Stimulated activated CD4-positive, alpha-beta T cell treated with anti-CD3 and anti-CD28 coated beads, Interleukin-4, amount 100 ng/mL, for 4 hours (primary cell): Measurements from ENCODE around the gene KIF5A.
"Not testable (repeated sequence)": the region's sequence is repeated elsewhere in the genome, so short reads cannot be mapped to it uniquely, and the experiment has no call there.

Experiments used
- DNase-seq, 2 experiments: peaks; one replicate each; pipeline ENCODE4 v3.0.0-alpha.2; 2020

The KIF5A gene

DNA sequence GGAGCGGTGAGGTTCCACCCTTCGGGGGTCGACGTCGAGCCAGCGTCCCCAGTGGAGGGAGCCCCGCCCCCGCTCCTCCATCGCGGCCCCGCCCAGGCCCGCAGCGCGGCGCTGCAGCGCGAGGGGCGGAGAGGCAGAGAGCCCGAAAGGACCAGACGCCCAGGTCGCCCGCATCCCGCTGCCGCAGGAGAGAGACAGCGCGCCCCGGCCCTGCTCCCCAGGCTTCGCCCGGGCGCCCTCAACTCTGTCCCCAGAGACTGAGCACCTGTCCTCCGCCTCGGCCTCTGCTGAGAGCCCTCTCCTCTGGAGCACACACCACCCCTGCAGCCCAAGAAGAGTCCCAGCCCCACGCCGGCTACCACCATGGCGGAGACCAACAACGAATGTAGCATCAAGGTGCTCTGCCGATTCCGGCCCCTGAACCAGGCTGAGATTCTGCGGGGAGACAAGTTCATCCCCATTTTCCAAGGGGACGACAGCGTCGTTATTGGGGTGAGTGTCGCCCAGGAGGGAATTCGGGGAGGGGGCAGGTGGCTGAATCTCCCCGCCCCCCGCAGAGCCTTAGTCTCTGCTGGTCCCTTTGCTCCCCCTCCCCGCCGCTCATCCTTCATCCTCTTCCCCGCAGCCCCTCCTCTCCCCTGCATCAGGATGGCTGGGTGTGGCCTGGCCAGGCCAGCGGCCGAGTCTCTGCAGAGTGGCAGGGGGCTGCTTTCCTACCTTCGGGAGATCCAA lies at the start of gene KIF5A:
TSS of gene KIF5A (plus strand) at position 136 of the 732 bp plus-strand sequence. CDS start at position 364, 228 bp downstream.
- peak; percentile 34 to 58 for DNase-seq

DNA sequence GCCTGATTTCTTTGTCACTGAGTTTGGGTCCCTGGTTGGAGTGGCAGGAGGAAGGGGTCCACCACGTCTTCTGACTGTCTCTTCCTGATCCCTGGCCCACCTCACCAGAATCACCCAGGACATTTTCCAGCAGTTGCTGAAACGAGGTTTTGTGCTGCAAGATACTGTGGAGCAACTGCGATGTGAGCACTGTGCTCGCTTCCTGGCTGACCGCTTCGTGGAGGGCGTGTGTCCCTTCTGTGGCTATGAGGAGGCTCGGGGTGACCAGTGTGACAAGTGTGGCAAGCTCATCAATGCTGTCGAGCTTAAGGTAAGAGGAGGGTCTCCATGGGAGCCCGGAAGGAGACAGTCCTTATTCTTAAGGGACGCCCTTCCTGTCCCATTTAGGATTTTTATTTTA lies 49.6 kb upstream of the KIF5A start:
- no peak for DNase-seq

DNA sequence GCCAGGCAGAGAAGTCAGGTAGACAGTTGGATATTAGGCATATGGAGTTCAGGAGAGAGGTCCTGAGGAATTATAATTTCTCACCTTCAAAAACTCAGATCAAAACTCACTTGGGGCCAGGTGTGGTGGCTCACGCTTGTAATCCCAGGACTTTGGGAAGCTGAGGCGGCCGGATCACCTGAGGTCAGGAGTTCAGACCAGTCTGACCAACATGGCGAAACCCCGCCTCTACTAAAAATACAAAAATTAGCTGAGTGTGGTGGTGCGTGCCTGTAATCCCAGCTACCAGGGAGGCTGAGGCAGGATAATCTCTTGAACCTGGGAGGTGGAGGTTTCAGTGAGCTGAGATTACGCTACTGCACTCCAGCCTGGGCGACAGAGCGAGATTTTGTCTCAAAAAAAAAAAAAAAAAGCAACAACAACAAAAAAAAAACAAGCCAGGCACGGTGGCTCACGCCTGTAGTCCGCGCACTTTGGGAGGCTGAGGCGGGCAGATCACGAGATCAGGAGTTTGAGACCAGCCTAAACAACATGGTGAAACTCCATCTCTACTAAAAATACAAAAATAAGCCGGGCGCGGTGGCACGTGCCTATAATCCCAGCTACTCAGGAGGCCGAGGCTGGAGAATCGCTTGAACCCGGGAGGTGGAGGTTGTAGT lies 47.4 kb upstream of the KIF5A start:
- not testable (repeated sequence) for DNase-seq

DNA sequence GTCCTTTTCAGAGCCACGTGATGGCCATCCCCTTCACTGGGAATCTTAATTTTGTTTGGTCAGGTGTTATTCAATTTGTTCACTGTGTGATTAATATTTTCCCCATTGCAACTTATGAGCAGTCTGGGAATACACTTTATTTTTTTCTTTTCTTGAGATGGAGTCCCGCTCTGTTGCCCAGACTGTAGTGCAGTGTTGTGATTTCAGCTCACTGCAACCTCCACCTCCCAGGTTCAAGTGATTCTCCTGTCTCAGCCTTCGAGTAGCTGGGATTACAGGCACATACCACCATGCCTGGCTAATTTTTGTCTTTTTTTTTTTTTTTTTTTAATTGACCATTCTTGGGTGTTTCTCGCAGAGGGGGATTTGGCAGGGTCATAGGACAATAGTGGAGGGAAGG lies 43.3 kb upstream of the KIF5A start:
- DNase-seq = not testable (repeated sequence)

DNA sequence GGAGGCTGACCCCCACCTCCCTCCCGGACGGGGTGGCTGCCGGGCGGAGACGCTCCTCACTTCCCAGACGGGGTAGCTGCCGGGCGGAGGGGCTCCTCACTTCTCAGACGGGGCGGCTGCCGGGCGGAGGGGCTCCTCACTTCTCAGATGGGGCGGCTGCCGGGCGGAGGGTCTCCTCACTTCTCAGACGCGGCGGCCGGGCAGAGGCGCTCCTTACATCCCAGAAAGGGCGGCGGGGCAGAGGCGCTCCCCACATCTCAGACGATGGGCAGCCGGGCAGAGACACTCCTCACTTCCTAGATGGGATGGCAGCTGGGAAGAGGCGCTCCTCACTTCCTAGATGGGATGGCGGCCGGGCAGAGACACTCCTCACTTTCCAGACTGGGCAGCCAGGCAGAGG lies 42.0 kb upstream of the KIF5A start:
- not testable (repeated sequence) for DNase-seq

DNA sequence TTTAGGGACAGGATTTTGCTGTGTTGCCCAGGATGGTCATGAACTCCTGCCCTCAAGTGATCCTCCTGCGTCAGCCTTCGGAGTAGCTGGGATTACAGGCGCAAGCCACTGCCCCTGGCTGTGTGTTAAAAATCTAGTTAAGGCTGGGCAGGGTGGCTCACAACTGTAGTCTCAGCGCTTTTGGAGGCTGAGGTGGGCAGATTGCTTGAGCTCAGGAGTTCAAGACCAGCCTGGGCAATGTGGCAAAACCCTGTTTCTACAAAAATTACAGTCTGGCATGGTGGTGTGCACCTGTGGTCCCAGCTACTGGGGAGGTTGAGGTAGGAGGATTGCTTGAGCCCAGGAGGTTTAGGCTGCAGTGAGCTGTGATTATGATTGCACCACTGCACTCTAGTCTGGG lies 38.7 kb upstream of the KIF5A start:
- no peak for DNase-seq

DNA sequence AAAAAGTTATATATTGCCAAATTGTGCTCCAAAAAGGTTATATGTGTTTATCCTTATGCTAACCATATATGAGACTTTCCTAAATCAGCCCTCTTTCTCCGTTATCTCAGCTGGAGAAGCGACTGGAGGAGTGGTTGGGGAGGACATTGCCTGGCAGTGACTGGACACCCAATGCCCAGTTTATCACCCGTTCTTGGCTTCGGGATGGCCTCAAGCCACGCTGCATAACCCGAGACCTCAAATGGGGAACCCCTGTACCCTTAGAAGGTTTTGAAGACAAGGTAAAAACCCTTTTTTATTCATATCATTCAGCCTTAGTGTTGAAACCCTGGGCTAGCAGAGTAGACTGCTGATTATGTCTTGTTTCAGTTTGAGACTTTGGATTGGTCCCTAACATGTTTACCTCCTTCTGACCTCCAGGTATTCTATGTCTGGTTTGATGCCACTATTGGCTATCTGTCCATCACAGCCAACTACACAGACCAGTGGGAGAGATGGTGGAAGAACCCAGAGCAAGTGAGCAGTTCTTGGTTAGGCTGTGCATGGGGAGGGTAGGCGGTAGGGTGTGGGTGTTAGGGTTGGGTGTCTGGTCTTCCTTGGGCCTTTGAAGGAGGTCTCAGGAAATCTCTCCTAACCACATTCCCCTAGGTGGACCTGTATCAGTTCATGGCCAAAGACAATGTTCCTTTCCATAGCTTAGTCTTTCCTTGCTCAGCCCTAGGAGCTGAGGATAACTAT lies 38.1 kb upstream of the KIF5A start:
- no peak for DNase-seq

DNA sequence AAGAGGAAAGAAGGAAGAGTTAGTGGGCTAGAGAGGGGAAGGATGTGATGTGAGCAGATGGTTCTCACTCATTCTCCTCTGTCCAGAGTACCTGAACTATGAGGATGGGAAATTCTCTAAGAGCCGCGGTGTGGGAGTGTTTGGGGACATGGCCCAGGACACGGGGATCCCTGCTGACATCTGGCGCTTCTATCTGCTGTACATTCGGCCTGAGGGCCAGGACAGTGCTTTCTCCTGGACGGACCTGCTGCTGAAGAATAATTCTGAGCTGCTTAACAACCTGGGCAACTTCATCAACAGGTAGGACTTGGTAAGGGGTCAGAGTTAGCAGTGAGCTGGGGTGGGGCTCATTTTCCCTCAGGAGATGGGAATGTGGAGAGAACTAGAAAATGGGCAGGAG lies 37.2 kb upstream of the KIF5A start:
- no peak for DNase-seq

DNA sequence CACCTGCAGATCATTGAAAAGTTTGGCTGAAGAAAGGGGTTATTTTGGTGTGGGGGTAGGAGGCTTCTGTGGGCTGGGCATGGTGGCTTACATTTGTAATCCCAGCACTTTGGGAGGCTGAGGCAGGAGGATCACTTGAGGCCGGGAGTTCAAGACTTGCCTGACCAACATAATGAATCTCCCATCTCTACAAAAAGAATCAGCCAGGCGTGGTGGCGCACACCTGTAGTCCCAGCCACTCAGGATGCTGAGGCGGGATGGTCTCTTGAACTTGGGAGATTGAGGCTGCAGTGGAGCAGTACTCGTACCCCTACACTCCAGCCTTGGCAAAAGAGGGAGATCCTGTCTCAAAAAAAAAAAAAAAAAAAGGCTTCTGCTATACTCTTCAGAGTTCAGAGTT lies 36.6 kb upstream of the KIF5A start:
- no peak for DNase-seq

DNA sequence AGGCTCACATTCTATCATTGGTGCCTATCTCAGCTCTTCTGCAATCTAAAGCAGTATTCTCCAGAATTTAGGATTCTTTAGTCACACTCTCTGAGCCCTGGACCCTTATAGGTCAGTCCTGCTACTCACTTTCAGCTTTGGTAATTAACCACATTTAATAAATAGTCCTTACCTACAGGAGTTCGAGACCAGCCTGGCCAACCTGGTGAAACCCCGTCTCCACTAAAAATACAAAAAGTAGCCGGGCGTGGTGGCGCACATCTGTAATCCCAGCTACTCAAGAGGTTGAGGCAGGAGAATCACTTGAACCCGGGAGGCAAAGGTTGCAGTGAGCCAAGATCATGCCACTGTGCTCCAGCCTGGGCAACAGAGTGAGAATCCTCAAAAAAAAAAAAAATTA lies 36.2 kb upstream of the KIF5A start:
- not testable (repeated sequence) for DNase-seq

DNA sequence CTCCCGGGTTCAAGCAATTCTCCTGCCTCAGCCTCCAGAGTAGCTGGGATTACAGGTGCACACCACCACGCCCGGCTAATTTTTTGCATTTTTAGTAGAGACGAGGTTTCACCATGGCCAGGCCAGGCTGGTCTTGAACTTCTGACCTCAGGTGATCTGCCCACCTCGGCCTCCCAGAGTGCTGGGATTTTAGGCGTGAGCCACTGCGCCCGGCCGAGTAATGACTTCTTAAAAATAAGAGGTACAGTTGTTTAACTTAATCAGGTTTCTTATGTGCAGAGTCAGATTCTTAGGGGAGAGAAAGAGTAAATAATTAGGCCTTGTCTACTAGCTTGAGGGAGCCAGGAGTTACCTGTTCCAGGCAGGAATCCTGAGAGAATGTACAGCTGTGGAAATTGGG lies 35.6 kb upstream of the KIF5A start:
- DNase-seq = not testable (repeated sequence)

DNA sequence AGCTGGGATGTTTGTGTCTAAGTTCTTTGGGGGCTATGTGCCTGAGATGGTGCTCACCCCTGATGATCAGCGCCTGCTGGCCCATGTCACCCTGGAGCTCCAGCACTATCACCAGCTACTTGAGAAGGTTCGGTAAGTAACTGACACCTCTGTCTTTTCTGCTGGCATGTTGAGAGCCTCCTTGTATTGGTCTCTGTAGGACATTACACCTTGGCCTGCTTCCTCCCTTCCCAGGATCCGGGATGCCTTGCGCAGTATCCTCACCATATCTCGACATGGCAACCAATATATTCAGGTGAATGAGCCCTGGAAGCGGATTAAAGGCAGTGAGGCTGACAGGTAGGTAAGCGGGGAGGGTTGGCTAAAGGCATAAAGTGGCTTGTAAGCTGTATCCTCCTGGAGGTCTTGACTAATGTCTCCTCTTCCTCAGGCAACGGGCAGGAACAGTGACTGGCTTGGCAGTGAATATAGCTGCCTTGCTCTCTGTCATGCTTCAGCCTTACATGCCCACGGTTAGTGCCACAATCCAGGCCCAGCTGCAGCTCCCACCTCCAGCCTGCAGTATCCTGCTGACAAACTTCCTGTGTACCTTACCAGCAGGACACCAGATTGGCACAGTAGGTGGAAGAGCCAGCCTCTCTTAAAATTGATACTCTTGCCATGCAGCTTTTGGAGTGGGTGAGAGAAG lies 35.0 kb upstream of the KIF5A start:
- no peak for DNase-seq

DNA sequence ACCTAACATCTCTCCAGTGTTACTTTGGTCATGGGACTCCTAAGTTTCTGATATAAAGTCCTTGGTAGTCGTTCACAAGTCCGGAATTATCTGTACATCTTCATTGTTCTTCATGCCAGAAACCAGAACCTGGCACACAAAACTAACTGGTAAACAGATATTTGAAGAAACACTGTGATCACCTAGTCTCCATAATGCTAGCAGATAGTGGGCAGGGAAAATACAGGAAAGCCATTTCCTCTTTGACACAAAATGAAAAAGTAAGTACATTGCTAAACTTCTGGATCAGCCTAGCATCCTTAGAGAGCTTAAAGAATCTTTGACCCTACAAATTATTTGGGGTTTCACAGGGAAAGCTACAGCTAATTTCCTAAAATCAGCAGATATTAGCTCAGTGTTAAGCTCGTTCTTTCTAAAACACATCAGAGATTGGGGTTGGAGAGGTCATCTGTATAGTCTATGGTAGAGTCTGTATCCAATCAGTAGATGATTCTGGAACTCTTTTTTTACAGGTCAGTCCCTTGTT lies 34.4 kb upstream of the KIF5A start:
- no peak for DNase-seq

DNA sequence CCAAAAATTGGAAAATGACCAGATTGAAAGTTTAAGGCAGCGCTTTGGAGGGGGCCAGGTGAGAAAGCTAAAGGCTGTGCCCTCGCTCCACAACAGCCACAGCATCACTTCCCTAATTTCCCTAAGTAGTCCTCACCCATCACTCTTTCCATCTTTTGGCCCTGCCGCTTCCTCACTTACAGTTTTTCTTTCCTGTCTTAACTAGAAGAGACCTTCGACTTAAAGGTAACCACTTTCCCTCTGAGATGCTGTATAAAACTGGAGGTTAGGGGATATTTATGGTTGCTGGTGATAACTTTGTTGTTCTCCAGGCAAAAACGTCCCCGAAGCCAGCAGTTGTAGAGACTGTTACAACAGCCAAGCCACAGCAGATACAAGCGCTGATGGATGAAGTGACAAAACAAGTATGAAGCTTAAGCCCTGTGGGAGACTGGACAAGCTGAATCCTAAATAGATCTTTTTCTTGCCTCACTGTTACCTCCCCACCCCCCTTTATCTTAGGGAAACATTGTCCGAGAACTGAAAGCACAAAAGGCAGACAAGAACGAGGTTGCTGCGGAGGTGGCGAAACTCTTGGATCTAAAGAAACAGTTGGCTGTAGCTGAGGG lies 33.8 kb upstream of the KIF5A start:
- DNase-seq = no peak

DNA sequence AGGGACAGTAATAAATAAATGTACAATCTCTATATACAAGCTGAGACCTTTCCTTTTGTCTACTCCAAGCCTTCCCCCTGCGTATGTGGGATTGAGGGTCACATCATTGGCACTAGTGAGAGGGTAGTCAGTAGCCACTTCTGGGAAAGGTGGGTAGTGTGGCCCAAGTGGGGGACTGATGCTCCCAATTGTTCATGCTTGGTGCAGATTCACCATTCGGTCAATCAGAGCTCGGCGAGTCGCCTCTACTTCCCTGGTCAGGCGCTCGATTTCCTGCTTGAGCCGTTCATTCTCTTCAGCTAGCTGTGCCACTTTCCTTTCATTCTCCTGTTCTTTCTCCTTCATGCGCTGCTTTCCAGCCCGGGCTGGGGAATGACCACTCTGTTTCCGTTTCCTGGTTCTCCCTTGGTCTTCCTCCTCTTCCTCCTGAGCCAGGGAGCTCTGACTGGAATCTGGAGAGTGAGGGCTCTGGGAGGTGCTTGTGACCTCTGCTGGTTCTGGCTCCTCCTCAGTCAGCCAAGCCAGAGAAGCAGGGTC lies 33.2 kb upstream of the KIF5A start:
- no peak for DNase-seq

DNA sequence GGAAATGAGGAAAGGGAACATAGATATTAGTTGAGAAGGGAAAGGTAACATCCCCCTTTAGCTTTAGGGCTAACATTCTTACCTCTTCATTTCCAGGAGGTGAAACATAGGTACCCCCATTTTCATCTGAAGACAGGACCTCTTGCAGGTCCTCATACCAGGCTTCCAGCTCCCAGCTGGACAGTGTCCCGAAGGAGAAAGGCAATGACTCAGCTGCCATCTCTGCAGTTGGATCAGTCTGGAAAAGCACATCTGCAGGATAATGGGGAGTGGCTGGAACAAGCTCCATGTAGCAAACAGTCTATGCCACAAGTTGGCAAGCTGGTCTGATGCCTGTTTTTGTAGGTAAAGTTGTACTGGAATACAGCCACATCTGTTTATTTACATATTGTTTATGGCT lies 32.7 kb upstream of the KIF5A start:
- no peak for DNase-seq

DNA sequence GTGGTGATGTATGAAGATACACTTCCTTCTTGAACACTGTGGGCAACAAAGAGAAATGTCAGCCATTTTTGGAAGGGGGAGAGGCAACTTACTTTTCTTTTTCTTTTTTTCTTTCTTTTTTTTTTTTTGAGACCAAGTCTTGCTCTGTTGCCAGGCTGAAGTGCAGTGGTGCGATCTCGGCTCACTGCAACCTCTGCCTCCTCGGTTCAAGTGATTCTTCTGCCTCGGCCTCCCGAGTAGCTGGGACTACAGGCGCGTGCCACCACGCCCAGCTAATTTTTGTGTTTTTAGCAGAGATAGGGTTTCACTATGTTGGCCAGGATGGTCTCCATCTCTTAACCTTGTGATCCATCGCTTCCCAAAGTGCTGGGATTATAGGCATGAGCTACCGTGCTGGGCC lies 32.1 kb upstream of the KIF5A start:
- not testable (repeated sequence) for DNase-seq

DNA sequence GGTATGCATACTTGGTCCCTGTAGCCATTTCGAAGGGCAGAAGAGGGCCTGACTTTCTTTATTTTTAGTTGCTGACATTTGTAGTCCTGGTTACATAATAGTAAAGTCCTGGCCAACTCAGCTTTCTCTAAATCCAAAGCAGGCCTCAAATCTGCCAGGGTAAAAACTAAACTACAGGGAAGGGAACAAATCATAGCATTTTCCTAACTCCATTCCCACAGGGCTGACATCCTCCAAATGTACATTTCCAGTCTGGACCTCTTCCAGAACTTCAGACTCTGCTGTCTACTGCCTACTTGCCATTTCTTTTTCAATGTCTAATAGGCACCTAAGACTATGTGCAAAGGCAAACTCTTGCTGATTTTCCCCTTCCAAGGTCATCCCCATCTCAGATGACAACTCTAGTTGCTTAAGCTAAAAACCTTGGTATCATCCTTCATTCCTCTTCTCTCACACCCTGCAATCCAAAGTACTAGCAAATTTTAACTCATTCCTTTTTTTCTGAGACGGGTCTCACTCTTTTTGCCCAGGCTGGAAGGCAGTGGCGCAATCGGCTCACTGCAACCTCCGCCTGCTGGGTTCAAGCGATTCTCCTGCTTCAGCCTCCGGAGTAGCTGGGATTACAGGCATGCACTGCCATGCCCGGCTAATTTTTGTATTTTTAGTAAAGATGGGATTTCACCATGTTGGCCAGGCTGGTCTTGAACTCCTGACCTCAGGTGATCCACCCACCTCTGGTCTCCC lies 31.5 kb upstream of the KIF5A start:
- no peak for DNase-seq

DNA sequence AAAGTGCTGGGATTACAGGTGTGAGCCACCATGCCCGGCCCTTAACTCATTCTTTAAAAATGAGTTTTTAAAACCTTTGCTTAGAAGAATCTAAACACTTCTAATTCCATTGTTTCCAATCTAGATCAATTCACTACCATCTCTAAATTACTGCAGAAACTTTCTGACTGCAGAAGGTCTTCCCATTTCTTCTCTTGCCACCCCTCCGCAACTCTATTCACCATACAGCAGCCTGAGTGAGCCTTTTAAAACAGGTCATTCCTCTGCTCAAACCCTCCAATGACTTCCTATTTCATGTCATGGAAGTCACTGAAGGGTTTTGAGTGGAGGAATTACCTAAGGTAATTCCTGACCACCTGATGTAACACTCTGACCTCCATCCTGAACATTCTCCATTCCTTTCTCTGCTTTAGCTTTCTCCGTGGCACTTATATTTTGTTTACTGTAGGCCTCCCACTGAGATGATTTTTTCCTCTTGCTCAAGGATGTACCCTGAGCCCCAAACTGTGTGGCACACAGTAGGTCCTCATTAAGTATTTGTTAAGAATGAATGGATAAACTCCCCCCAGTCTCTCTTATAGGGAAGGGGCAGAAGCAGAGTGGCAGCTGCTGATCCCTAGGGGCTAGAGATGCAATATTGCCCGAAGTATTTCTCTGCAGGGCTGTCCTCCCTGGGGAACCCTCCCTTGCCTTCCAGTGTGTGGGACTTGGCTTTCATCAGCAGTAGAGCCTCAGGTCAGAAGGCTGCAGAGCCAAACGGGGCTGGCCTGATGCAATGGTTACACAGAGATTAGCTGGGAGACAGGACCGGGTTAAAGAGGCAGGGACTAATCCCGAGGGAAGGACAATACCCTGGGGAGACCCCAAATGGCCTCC lies 30.7 kb upstream of the KIF5A start:
- no peak for DNase-seq

DNA sequence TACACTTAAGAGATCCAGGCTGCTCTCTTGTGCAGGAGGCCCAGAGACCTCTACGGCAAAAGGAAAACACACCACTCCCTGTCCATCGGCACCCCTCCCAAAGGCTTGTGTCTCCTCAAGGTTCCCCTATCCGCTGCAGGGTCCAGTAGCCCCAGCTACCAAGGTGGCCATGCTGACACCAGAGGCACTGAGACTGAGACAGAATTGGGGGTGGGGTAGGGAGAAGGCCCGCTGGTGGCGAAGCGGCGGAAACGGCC lies 30.1 kb upstream of the KIF5A start:
- DNase-seq = peak; percentile 15 to 23
